Endothelial cell of umbilical vein (primary cell): Measurements from ENCODE around the gene PROK1. TPM values are rescaled to one million over a fixed set of nuclear protein-coding genes. Genes with fewer than 3 reads are reported as not detected.
"Not testable (repeated sequence)": the region's sequence is repeated elsewhere in the genome, so short reads cannot be mapped to it uniquely, and the experiment has no call there.

Source experiments
- BruUV-seq: library from RNA; stranded (reverse); fragments of 400-500 nt; replicated peaks from 2 replicates; lab custom pipeline; 2021; lab: Mats Ljungman, UMichigan
- CTCF ChIA-PET: fragments of 300-600, 350-600 bp; sonication (Branson Sonifier 250); formaldehyde crosslinking; loops from one replicate; lab custom pipeline; 2021; ENCODE audit warnings: antibody characterized with exemption, inconsistent platforms; lab: Charles Lee
- POLR2A ChIA-PET: fragments of 300-600, 350-600 bp; sonication (Branson Sonifier 250); formaldehyde crosslinking; loops from one replicate; lab custom pipeline; 2021; ENCODE audit warnings: antibody characterized with exemption, inconsistent platforms; lab: Charles Lee
- DNase-seq: peaks from one replicate; pipeline ENCODE4 v3.0.0-alpha.2; 2011; ENCODE audit warnings: low read depth, low spot score
- FAIRE-seq: peaks from 2 replicates; lab custom pipeline; 2011; peaks lifted over from hg19 to GRCh38; lab: Jason Lieb, UNC
- H2AFZ ChIP-seq: 2 replicates; pipeline ENCODE4 v1.6.0; 2012; ENCODE audit warnings: low read depth, low read length, control low read depth, inconsistent platforms
- H3K27ac ChIP-seq: 2 replicates; pipeline ENCODE4 v1.5.1; 2011; ENCODE audit warnings: low read depth, mild to moderate bottlenecking, control low read depth, low read length, moderate library complexity; ENCODE audit not compliant: insufficient read depth
- H3K27me3 ChIP-seq, 2 experiments: 2 replicates each; pipeline versions ENCODE4 v1.6.0 to v1.6.1; 2011; ENCODE audit warnings: low read length in 2 of 2, mixed read lengths in 1 of 2; ENCODE audit not compliant: control insufficient read depth in 2 of 2, insufficient read depth in 2 of 2
- H3K36me3 ChIP-seq, 2 experiments: 2 replicates in 1 of 2; 3 replicates in 1 of 2; pipeline ENCODE4 v1.5.1; 2011; ENCODE audit warnings: low read length in 2 of 2, mild to moderate bottlenecking in 1 of 2, moderate library complexity in 1 of 2; ENCODE audit not compliant: control insufficient read depth in 2 of 2, insufficient read depth in 2 of 2; ENCODE audit errors: extremely low read depth in 1 of 2
- H3K4me1 ChIP-seq: 3 replicates; pipeline ENCODE4 v1.5.1; 2011; ENCODE audit warnings: mild to moderate bottlenecking, low read length; ENCODE audit not compliant: control insufficient read depth, insufficient read depth; ENCODE audit errors: extremely low read depth
- H3K4me2 ChIP-seq: 2 replicates; pipeline ENCODE4 v1.6.1; 2011; ENCODE audit warnings: low read length, control low read depth, mixed read lengths; ENCODE audit not compliant: insufficient read depth
- H3K4me3 ChIP-seq, 3 experiments: fragments of 200-600 bp in 1 of 3; sonication (generic), shearing (Covaris generic) in 1 of 3; replicated peaks in 1 of 3; 2 replicates each; pipeline ENCODE4 v1.5.1; 2011 to 2016; ENCODE audit warnings: control low read depth in 3 of 3, low read length in 3 of 3, mild to moderate bottlenecking in 2 of 3, inconsistent platforms in 1 of 3, low read depth in 1 of 3, moderate library complexity in 1 of 3; ENCODE audit not compliant: insufficient read depth in 1 of 3
- H3K79me2 ChIP-seq: 2 replicates; pipeline ENCODE4 v1.6.0; 2012; ENCODE audit warnings: low read length, inconsistent platforms; ENCODE audit not compliant: control insufficient read depth, insufficient read depth
- H3K9ac ChIP-seq: replicated peaks from 2 replicates; pipeline ENCODE3; 2011; ENCODE audit warnings: low read length, control low read depth; ENCODE audit not compliant: insufficient read depth; ENCODE audit errors: extremely low read depth
- H3K9me1 ChIP-seq: replicated peaks from 3 replicates; pipeline ENCODE4 v1.6.0; 2011; ENCODE audit warnings: mild to moderate bottlenecking, low read length; ENCODE audit not compliant: control insufficient read depth, insufficient read depth; ENCODE audit errors: extremely low read depth
- H3K9me3 ChIP-seq: replicated peaks from 2 replicates; pipeline ENCODE4 v1.5.1; 2012; ENCODE audit warnings: low read length, inconsistent platforms; ENCODE audit not compliant: control insufficient read depth, insufficient read depth
- H4K20me1 ChIP-seq: replicated peaks from 2 replicates; pipeline ENCODE3; 2011; ENCODE audit warnings: mild to moderate bottlenecking, low read length; ENCODE audit not compliant: control insufficient read depth, insufficient read depth; ENCODE audit errors: extremely low read depth
- EZH2 ChIP-seq: IDR thresholded peaks from 2 replicates; pipeline ENCODE4 v1.6.1; 2012; ENCODE audit warnings: borderline replicate concordance, low read depth, mild to moderate bottlenecking, moderate library complexity, low read length, inconsistent platforms; ENCODE audit not compliant: severe bottlenecking
- FOS ChIP-seq: IDR thresholded peaks from 2 replicates; pipeline ENCODE4 v1.6.1; 2011; ENCODE audit warnings: mild to moderate bottlenecking, low read length, moderate library complexity, borderline replicate concordance; ENCODE audit not compliant: insufficient read depth
- GATA2 ChIP-seq: IDR thresholded peaks from 2 replicates; pipeline ENCODE4 v1.7.0; 2011; ENCODE audit warnings: low read depth, mild to moderate bottlenecking, moderate library complexity, mixed read lengths, low read length; ENCODE audit not compliant: insufficient read length, insufficient read depth
- JUN ChIP-seq: IDR thresholded peaks from 2 replicates; pipeline ENCODE4 v1.6.1; 2011; ENCODE audit warnings: borderline replicate concordance, low read depth; ENCODE audit not compliant: insufficient read length, insufficient read depth
- MYC ChIP-seq: IDR thresholded peaks from one replicate; pipeline ENCODE4 v1.6.1; 2011; ENCODE audit warnings: mild to moderate bottlenecking, low read depth, low read length
- POLR2A ChIP-seq: IDR thresholded peaks from 2 replicates; pipeline ENCODE4 v1.6.1; 2012; ENCODE audit warnings: low read depth, mild to moderate bottlenecking, control low read depth, low read length
- POLR2AphosphoS5 ChIP-seq: IDR thresholded peaks from 2 replicates; pipeline ENCODE4 v1.6.1; 2012; ENCODE audit warnings: low read depth, mild to moderate bottlenecking, control low read depth, low read length, moderate library complexity; ENCODE audit not compliant: insufficient read depth
- dilution Hi-C: fragments of 300-500 bp; cut with MboI; formaldehyde crosslinking; loops from one replicate; pipeline ENCODE4 v1.15.0; 2019; ENCODE audit warnings: low sequenced_read_pairs; ENCODE audit not compliant: extremely low pct_ligation_motif_present
- intact Hi-C: fragments of 100-400 bp; cut with micrococcal nuclease; formaldehyde crosslinking; loops from one replicate; pipeline ENCODE4 v1.10.0; 2022
- polyA plus RNA-seq, 4 experiments: library from polyadenylated mRNA; depleted of rRNA in 3 of 4; stranded (reverse) in 3 of 4; unstranded in 1 of 4; fragments of >200 nt; gene quantifications; 2 replicates each; pipeline versions ENCODE4 v1.2.1 to v1.2.3, GENCODE V29; 2011 to 2012; ENCODE audit warnings: missing spikeins in 1 of 4
- total RNA-seq: library from RNA; stranded (reverse); gene quantifications from 2 replicates; pipeline ENCODE4 v1.2.3, GENCODE V29; 2021
- TF ChIP-seq, protein P1 (sequence below), 2 donors: IDR thresholded peaks; 1 replicate in 1 of 2; 2 replicates in 1 of 2; pipeline ENCODE4 v1.5.1; 2011; ENCODE audit warnings: low read length in 2 of 2, mild to moderate bottlenecking in 2 of 2, moderate library complexity in 2 of 2, control low read depth in 1 of 2, inconsistent platforms in 1 of 2, low read depth in 1 of 2; ENCODE audit not compliant: insufficient read depth in 1 of 2; ENCODE audit errors: extremely low read depth in 1 of 2
- TF ChIP-seq, protein P2 (sequence below): IDR thresholded peaks from 2 replicates; pipeline ENCODE4 v1.6.1; 2011; ENCODE audit not compliant: insufficient read depth, insufficient read length

PROK1 gene
- total and polyA plus RNA-seq, 2 donors (not counting 3 experiments of a cell fraction or from before 2014, with no cell fraction given): not detected

DNA sequence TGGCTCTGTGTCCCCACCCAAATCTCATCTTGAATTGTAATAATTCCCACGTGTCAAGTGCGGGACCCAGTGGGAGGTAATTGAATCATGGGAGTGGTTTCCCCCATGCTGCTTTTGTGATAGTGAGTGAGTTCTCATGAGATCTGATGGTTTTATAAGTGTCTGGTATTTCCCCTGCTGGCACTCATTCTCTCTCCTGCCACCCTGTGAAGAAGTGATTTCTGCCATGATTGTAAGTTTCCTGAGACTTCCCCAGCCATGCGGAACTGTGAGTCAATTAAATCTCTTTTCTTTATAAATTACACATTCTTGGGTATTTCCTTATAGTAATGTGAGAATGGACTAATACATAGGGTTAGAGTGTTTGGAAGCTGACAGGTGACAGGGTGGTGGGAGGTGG lies 11.1 kb upstream of the PROK1 start:
- H4K20me1 ChIP-seq, H3K9me3 ChIP-seq, H3K4me2 ChIP-seq, FAIRE-seq, H3K27ac ChIP-seq, BruUV-seq, intact Hi-C loops, H2AFZ ChIP-seq, H3K9ac ChIP-seq, dilution Hi-C loops, H3K4me3 ChIP-seq, POLR2A ChIA-PET, H3K4me1 ChIP-seq, H3K36me3 ChIP-seq, DNase-seq, H3K9me1 ChIP-seq, H3K79me2 ChIP-seq: not testable (repeated sequence)
- CTCF ChIA-PET: interaction anchor here (1.4 kb wide), 1 partner anchor 20 kb away, joined by 4 read pairs; no protein-coding TSS in a partner anchor
- peaks cover 9 to 11% of the 10 kb centered on the region in 2 experiments for H3K27me3 ChIP-seq

DNA sequence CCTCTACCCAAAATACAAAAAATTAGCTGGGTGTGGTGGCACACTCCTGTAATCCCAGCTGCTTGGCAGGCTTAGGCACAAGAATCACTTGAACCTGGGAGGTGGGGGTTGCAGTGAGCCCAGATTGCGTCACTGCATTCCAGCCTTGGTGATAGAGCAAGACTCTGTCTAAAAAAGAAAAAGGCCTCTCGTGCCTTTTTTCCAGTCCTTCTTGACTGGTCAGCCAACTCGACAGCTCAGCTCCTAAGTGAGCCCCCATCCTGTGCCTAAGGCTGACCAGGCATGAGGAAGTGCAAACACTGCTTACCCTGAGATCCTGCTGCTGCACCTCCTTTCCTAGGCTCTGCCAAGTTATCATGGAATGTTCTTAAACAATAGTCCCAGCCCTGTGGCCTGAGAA lies 10.1 kb upstream of the PROK1 start:
- H3K4me2 ChIP-seq: no peak overlapping the region
- peaks cover 7 to 10% of the 10 kb centered on the region in 2 experiments for H3K27me3 ChIP-seq
- BruUV-seq: no TSS peak
- dilution Hi-C loops (no loop called here), intact Hi-C loops (no loop called here)
- no peaks in the 10 kb centered on the region for H3K9me3 ChIP-seq
- H3K9ac ChIP-seq: no peak overlapping the region
- no peaks in the 10 kb centered on the region for H4K20me1 ChIP-seq
- TF ChIP-seq JUN: no peak
- TF ChIP-seq POLR2AphosphoS5: no peak
- no peak for TF ChIP-seq EZH2
- TF ChIP-seq, protein P1, sequence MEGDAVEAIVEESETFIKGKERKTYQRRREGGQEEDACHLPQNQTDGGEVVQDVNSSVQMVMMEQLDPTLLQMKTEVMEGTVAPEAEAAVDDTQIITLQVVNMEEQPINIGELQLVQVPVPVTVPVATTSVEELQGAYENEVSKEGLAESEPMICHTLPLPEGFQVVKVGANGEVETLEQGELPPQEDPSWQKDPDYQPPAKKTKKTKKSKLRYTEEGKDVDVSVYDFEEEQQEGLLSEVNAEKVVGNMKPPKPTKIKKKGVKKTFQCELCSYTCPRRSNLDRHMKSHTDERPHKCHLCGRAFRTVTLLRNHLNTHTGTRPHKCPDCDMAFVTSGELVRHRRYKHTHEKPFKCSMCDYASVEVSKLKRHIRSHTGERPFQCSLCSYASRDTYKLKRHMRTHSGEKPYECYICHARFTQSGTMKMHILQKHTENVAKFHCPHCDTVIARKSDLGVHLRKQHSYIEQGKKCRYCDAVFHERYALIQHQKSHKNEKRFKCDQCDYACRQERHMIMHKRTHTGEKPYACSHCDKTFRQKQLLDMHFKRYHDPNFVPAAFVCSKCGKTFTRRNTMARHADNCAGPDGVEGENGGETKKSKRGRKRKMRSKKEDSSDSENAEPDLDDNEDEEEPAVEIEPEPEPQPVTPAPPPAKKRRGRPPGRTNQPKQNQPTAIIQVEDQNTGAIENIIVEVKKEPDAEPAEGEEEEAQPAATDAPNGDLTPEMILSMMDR (IDR thresholded peaks at IDR 0.05; ENCODE audit: extremely low read depth in 1 of 2, insufficient read depth in 1 of 2, low read depth in 1 of 2, low read length in 2 of 2): no peak
- TF ChIP-seq, protein P2, sequence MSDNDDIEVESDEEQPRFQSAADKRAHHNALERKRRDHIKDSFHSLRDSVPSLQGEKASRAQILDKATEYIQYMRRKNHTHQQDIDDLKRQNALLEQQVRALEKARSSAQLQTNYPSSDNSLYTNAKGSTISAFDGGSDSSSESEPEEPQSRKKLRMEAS: no peak
- no peak for TF ChIP-seq GATA2
- TF ChIP-seq MYC: no peak
- TF ChIP-seq POLR2A: no peak
- no peak for TF ChIP-seq FOS
- no peak overlapping the region for H3K4me3 ChIP-seq
- DNase-seq (no peak), FAIRE-seq (no peak)
- no peaks in the 10 kb centered on the region for H3K9me1 ChIP-seq
- no peak overlapping the region for H3K27ac ChIP-seq
- no peaks in the 10 kb centered on the region for H3K36me3 ChIP-seq
- POLR2A ChIA-PET: no interaction called here
- no peak overlapping the region for H2AFZ ChIP-seq
- no peaks in the 10 kb centered on the region for H3K4me1 ChIP-seq
- CTCF ChIA-PET: interaction anchor here (1.4 to 1.8 kb wide), 2 partner anchors 19 to 233 kb away, joined by 4 to 6 read pairs; no protein-coding TSS in a partner anchor
- no peaks in the 10 kb centered on the region for H3K79me2 ChIP-seq
